HepG2 (cell line): ENCODE data around the gene NCBP3. TPM values are rescaled to one million over a fixed set of nuclear protein-coding genes. Genes with fewer than 3 reads are reported as not detected.

ENCODE experiments used
- CTCF ChIP-seq: sonication (generic); formaldehyde crosslinking; IDR thresholded peaks from 2 replicates; pipeline ENCODE4 v1.5.0; 2020; ENCODE audit warnings: mild to moderate bottlenecking, missing genetic modification reagents, moderate library complexity
- ELF3 ChIP-seq: IDR thresholded peaks from 2 replicates; pipeline ENCODE4 v1.6.1; 2016; ENCODE audit warnings: missing genetic modification reagents, missing compliant biosample characterization
- HMGXB4 ChIP-seq, 2 experiments: sonication (generic) in 1 of 2; formaldehyde crosslinking in 1 of 2; IDR thresholded peaks; 2 replicates each; pipeline versions ENCODE4 v1.4.0 to v1.6.1; 2018 to 2020; ENCODE audit warnings: missing genetic modification reagents in 2 of 2, borderline replicate concordance in 1 of 2, low read depth in 1 of 2, mild to moderate bottlenecking in 1 of 2, missing biosample characterization in 1 of 2
- IRF2 ChIP-seq: IDR thresholded peaks from 2 replicates; pipeline ENCODE4 v1.6.1; 2018; ENCODE audit warnings: missing genetic modification reagents, missing compliant biosample characterization
- RXRB ChIP-seq: IDR thresholded peaks from 2 replicates; pipeline ENCODE4 v1.6.1; 2016; ENCODE audit warnings: borderline replicate concordance, missing genetic modification reagents, missing compliant biosample characterization
- SALL1 ChIP-seq: sonication (generic); formaldehyde crosslinking; IDR thresholded peaks from 2 replicates; pipeline ENCODE4 v1.8.0; 2022; ENCODE audit warnings: mild to moderate bottlenecking, missing genetic modification reagents
- SMC3 ChIP-seq: IDR thresholded peaks from 2 replicates; pipeline ENCODE4 v1.6.1; 2011; ENCODE audit warnings: low read length, improper control_type of control experiment
- ZNF121 ChIP-seq: sonication (generic); formaldehyde crosslinking; IDR thresholded peaks from 2 replicates; pipeline ENCODE4 v1.5.0; 2020; ENCODE audit warnings: mild to moderate bottlenecking, missing genetic modification reagents
- ZNF329 ChIP-seq: sonication (generic); formaldehyde crosslinking; IDR thresholded peaks from 2 replicates; pipeline ENCODE4 v1.9.0; 2021; ENCODE audit warnings: low read depth, mild to moderate bottlenecking, missing genetic modification reagents
- ZNF460 ChIP-seq: sonication (generic); formaldehyde crosslinking; IDR thresholded peaks from 2 replicates; pipeline ENCODE4 v1.5.1; 2020; ENCODE audit warnings: missing genetic modification reagents, mild to moderate bottlenecking, borderline replicate concordance
- ZNF563 ChIP-seq: sonication (generic); formaldehyde crosslinking; IDR thresholded peaks from 2 replicates; pipeline ENCODE4 v1.8.0; 2022; ENCODE audit warnings: mild to moderate bottlenecking, moderate library complexity, missing genetic modification reagents
- ZNF574 ChIP-seq: sonication (generic); formaldehyde crosslinking; IDR thresholded peaks from 2 replicates; pipeline ENCODE4 v1.4.0; 2020; ENCODE audit warnings: missing genetic modification reagents
- polyA plus RNA-seq, 8 experiments: library from polyadenylated mRNA; depleted of rRNA in 3 of 8; stranded (reverse) in 7 of 8; unstranded in 1 of 8; fragments of >200 nt; fragmentation: Illumina TruSeq in 4 of 8; extraction: Trizol in 4 of 8; gene quantifications; 2 replicates each; pipeline versions ENCODE4 v1.2.1 to v1.2.3, GENCODE V29; 2011 to 2016; ENCODE audit warnings: low read depth in 4 of 8, missing spikeins in 1 of 8, mixed read lengths in 1 of 8; ENCODE audit not compliant: insufficient read depth in 1 of 8
- total RNA-seq, 5 experiments: library from RNA; depleted of rRNA; stranded (reverse); fragments of >200 nt; fragmentation: Illumina TruSeq; extraction: Trizol; gene quantifications; 2 replicates each; pipeline ENCODE4 v1.2.3, GENCODE V29; 2016; ENCODE audit warnings: low read depth in 1 of 5

NCBP3 gene
- total and polyA plus RNA-seq, 2 of the 13 experiments (the other 11 are each of a cell fraction or from before 2014, with no cell fraction given) = 19.5 to 24.8 TPM

- TF ChIP-seq ZNF574 (CRISPR knock-in tag) = 0 out of 2 replicates have a peak, but pooled peaks have one; percentile 32
- 0 out of 2 replicates have a peak, but pooled peaks have one; percentile 20 for TF ChIP-seq RXRB
- peak in 1 of 2 experiments; percentile 44; a peak in 1 of 4 replicates for TF ChIP-seq HMGXB4 (CRISPR knock-in tag; IDR thresholded peaks at IDR 0.05; ENCODE audit: borderline replicate concordance in 1 of 2, low read depth in 1 of 2)
- TF ChIP-seq ZNF460 (CRISPR knock-in tag) = peak; percentile 6; the same call in 1 of the 2 replicates
- TF ChIP-seq ZNF563 (CRISPR knock-in tag) = 0 out of 2 replicates have a peak, but pooled peaks have one; percentile 45
- TF ChIP-seq SALL1 (CRISPR knock-in tag) = 0 out of 2 replicates have a peak, but pooled peaks have one; percentile 24
- TF ChIP-seq CTCF (CRISPR knock-in tag) = peak; percentile 71
- 0 out of 2 replicates have a peak, but pooled peaks have one; percentile 31 for TF ChIP-seq IRF2 (CRISPR knock-in tag)
- no peak for TF ChIP-seq ELF3 (CRISPR knock-in tag)
- no peak for TF ChIP-seq ZNF329 (CRISPR knock-in tag)
- peak; percentile 79 for TF ChIP-seq SMC3
- 0 out of 2 replicates have a peak, but pooled peaks have one; percentile 21 for TF ChIP-seq ZNF121
Observed at GRCh38 chr17:3772764-3773163, 73.3 kb downstream of the NCBP3 start (continued).
